H9 (cell line): ENCODE measurements around the gene SLC25A14. TPM values are rescaled to one million over a fixed set of nuclear protein-coding genes. Genes with fewer than 3 reads are reported as not detected.

Source experiments
- DNase-seq: peaks from one replicate; pipeline ENCODE4 v3.0.0-alpha.2; 2017
- H2AFZ ChIP-seq: one replicate; pipeline ENCODE4 v1.6.1; 2013; ENCODE audit warnings: mild to moderate bottlenecking, low read length, control low read depth, moderate library complexity
- H2AK5ac ChIP-seq: 2 replicates; pipeline ENCODE4 v1.6.1; 2013; ENCODE audit warnings: low read length, control low read depth, mixed read lengths; ENCODE audit not compliant: insufficient read length
- H2BK120ac ChIP-seq: one replicate; pipeline ENCODE4 v1.6.1; 2013; ENCODE audit warnings: low read depth, mild to moderate bottlenecking, low read length, control low read depth, inconsistent platforms; ENCODE audit not compliant: poor library complexity, severe bottlenecking
- H2BK12ac ChIP-seq: 2 replicates; pipeline ENCODE4 v1.6.1; 2013; ENCODE audit warnings: low read length, control low read depth, mixed read lengths, low read depth; ENCODE audit not compliant: insufficient read length
- H2BK15ac ChIP-seq: 2 replicates; pipeline ENCODE4 v1.6.1; 2013; ENCODE audit warnings: low read depth, low read length, control low read depth
- H2BK20ac ChIP-seq: one replicate; pipeline ENCODE4 v1.6.1; 2013; ENCODE audit warnings: low read depth, mild to moderate bottlenecking, low read length, control low read depth, inconsistent platforms; ENCODE audit not compliant: poor library complexity, severe bottlenecking
- H2BK5ac ChIP-seq: 2 replicates; pipeline ENCODE4 v1.6.1; 2013; ENCODE audit warnings: low read length, control low read depth, mixed read lengths; ENCODE audit not compliant: insufficient read length
- H3K14ac ChIP-seq: 2 replicates; pipeline ENCODE4 v1.6.1; 2013; ENCODE audit warnings: low read length, control low read depth; ENCODE audit not compliant: insufficient read depth
- H3K18ac ChIP-seq: 2 replicates; pipeline ENCODE4 v1.6.1; 2013; ENCODE audit warnings: low read depth, mild to moderate bottlenecking, mixed read lengths, low read length, control low read depth; ENCODE audit not compliant: insufficient read length
- H3K23ac ChIP-seq: 2 replicates; pipeline ENCODE4 v1.6.1; 2013; ENCODE audit warnings: low read length, control low read depth, mixed read lengths, low read depth; ENCODE audit not compliant: insufficient read length
- H3K23me2 ChIP-seq: 2 replicates; pipeline ENCODE4 v1.6.1; 2013; ENCODE audit warnings: low read depth, mild to moderate bottlenecking, mixed read lengths, low read length, control low read depth; ENCODE audit not compliant: insufficient read length, poor library complexity, severe bottlenecking
- H3K27ac ChIP-seq: 2 replicates; pipeline ENCODE4 v1.5.1; 2013; ENCODE audit warnings: low read length, control low read depth, mixed read lengths, low read depth; ENCODE audit not compliant: insufficient read length
- H3K27me3 ChIP-seq: 2 replicates; pipeline ENCODE4 v1.6.1; 2013; ENCODE audit warnings: low read length, control low read depth, inconsistent platforms; ENCODE audit not compliant: insufficient read depth
- H3K4ac ChIP-seq: 2 replicates; pipeline ENCODE4 v1.6.1; 2013; ENCODE audit warnings: low read depth, mild to moderate bottlenecking, control low read depth, inconsistent platforms, low read length, moderate library complexity
- H3K4me1 ChIP-seq: 2 replicates; pipeline ENCODE4 v1.6.1; 2013; ENCODE audit warnings: low read length, control low read depth, inconsistent platforms; ENCODE audit not compliant: insufficient read depth
- H3K4me2 ChIP-seq: 2 replicates; pipeline ENCODE4 v1.6.1; 2013; ENCODE audit warnings: low read length, control low read depth, mixed read lengths; ENCODE audit not compliant: insufficient read length, insufficient read depth
- H3K56ac ChIP-seq: 2 replicates; pipeline ENCODE4 v1.6.1; 2013; ENCODE audit warnings: low read depth, mild to moderate bottlenecking, mixed read lengths, low read length, control low read depth; ENCODE audit not compliant: insufficient read length
- H3K79me1 ChIP-seq: 2 replicates; pipeline ENCODE4 v1.6.1; 2013; ENCODE audit warnings: low read depth, mild to moderate bottlenecking, moderate library complexity, low read length, control low read depth, inconsistent platforms; ENCODE audit not compliant: insufficient read depth, poor library complexity, severe bottlenecking
- H3K79me2 ChIP-seq: 2 replicates; pipeline ENCODE4 v1.6.1; 2013; ENCODE audit warnings: low read length, control low read depth, inconsistent platforms; ENCODE audit not compliant: insufficient read depth
- H3K9ac ChIP-seq: 2 replicates; pipeline ENCODE4 v1.6.1; 2013; ENCODE audit warnings: low read length, control low read depth, mixed read lengths; ENCODE audit not compliant: insufficient read length; ENCODE audit errors: extremely low read depth
- H3K9me3 ChIP-seq: one replicate; pipeline ENCODE4 v1.6.1; 2013; ENCODE audit warnings: low read depth, low read length, inconsistent platforms; ENCODE audit not compliant: control insufficient read depth
- H3T11ph ChIP-seq: one replicate; pipeline ENCODE4 v1.6.1; 2013; ENCODE audit warnings: mild to moderate bottlenecking, low read length, control low read depth, inconsistent platforms
- H4K20me1 ChIP-seq: one replicate; pipeline ENCODE4 v1.6.1; 2013; ENCODE audit not compliant: control insufficient read depth, insufficient read length, insufficient read depth
- H4K5ac ChIP-seq: 2 replicates; pipeline ENCODE4 v1.6.1; 2013; ENCODE audit warnings: low read depth, mild to moderate bottlenecking, mixed read lengths, low read length, control low read depth; ENCODE audit not compliant: insufficient read length
- H4K8ac ChIP-seq: replicated peaks from 2 replicates; pipeline ENCODE4 v1.6.1; 2013; ENCODE audit warnings: low read length, control low read depth, mixed read lengths, low read depth; ENCODE audit not compliant: insufficient read length
- H4K91ac ChIP-seq: 2 replicates; pipeline ENCODE4 v1.6.1; 2013; ENCODE audit warnings: low read depth, mild to moderate bottlenecking, moderate library complexity, mixed read lengths, low read length, control low read depth; ENCODE audit not compliant: insufficient read length
- H3K27ac Mint-ChIP-seq, 3 experiments: 2 replicates in 2 of 3; 3 replicates in 1 of 3; pipeline ENCODE4 v1.8.0; 2020 to 2021; ENCODE audit warnings: mixed read lengths in 3 of 3, mild to moderate bottlenecking in 1 of 3, moderate library complexity in 1 of 3
- H3K27me3 Mint-ChIP-seq: 2 replicates; pipeline ENCODE4 v1.8.0; 2021; ENCODE audit warnings: low read depth, mild to moderate bottlenecking, moderate library complexity, mixed read lengths
- H3K36me3 Mint-ChIP-seq, 3 experiments: 2 replicates in 2 of 3; 3 replicates in 1 of 3; pipeline ENCODE4 v1.8.0; 2020 to 2021; ENCODE audit warnings: low read depth in 3 of 3, mixed read lengths in 3 of 3; ENCODE audit not compliant: insufficient read depth in 1 of 3
- H3K4me1 Mint-ChIP-seq, 2 experiments: 2 replicates each; pipeline ENCODE4 v1.8.0; 2020; ENCODE audit warnings: mixed read lengths in 2 of 2
- H3K4me3 Mint-ChIP-seq, 2 experiments: 2 replicates in 1 of 2; 3 replicates in 1 of 2; pipeline ENCODE4 v1.8.0; 2020 to 2021; ENCODE audit warnings: mild to moderate bottlenecking in 2 of 2, mixed read lengths in 2 of 2, moderate library complexity in 1 of 2
- H3K9me3 Mint-ChIP-seq, 2 experiments: 2 replicates in 1 of 2; 3 replicates in 1 of 2; pipeline ENCODE4 v1.8.0; 2020; ENCODE audit warnings: mild to moderate bottlenecking in 2 of 2, mixed read lengths in 2 of 2, moderate library complexity in 1 of 2
- WGBS: extraction: QIAGEN DNeasy Blood & Tissue Kit; methylation state at CpG from one replicate; pipeline ENCODE4 v1.1.7; 2013; ENCODE audit warnings: missing lambda C conversion rate, low lambda C conversion rate, mixed read lengths; ENCODE audit not compliant: insufficient read length; ENCODE audit errors: extremely low coverage; 5-methylcytosine and 5-hydroxymethylcytosine counted together
- total RNA-seq: library from RNA; stranded (reverse); gene quantifications from 2 replicates; pipeline ENCODE4 v1.2.1, GENCODE V29; 2021
- TF ChIP-seq, protein P1 (sequence below): fragments of 200-600 bp; sonication (generic); conservative IDR thresholded peaks from 3 replicates; pipeline ENCODE4 v1.8.0; 2021; ENCODE audit warnings: antibody characterized with exemption, mild to moderate bottlenecking

Gene SLC25A14
- total RNA-seq, 1 experiment from 2014 or later: 12.7 TPM

DNA sequence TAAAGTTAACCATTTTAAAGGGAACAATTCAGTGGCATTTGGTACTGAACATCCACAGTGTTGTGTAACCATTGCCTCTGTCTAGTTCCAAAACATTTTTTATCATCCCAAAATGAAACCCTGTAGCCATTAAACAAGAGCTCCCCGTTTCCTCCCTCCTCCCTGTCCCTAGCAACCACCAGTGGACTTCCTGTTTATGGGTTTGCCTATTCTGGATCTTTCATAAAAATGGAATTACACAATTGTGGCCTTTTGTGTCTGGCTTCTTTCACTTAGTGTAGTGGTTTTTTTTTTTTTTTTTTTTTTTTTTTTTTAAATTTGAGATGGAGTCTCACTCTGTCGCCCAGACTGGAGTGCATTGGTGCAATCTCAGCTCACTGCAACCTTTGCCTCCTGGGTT is 73.7 kb downstream of the SLC25A14 start:
- Histone ChIP-seq H2AFZ (no peak overlapping the region), H3K9me3 (no peaks in the 10 kb centered on the region), H3K79me2 (no peaks in the 10 kb centered on the region), H2BK5ac (no peak overlapping the region), H2BK12ac (no peak overlapping the region), H3K4me2 (no peak overlapping the region), H2BK15ac (no peak overlapping the region), H3K27me3 (no peaks in the 10 kb centered on the region), H3K4me1 (no peaks in the 10 kb centered on the region), H4K8ac (no peak overlapping the region), H3K18ac (no peak overlapping the region), H3K4ac (no peak overlapping the region), H3K9ac (no peak overlapping the region), H3K14ac (no peak overlapping the region), H3T11ph (no peak overlapping the region), H4K91ac (no peak overlapping the region), H4K20me1 (no peaks in the 10 kb centered on the region), H2AK5ac (no peak overlapping the region), H3K27ac (no peak overlapping the region), H2BK20ac (no peak overlapping the region), H3K23me2 (no peaks in the 10 kb centered on the region), H3K79me1 (no peaks in the 10 kb centered on the region), H4K5ac (no peak overlapping the region), H3K23ac (no peak overlapping the region), H2BK120ac (no peak overlapping the region), H3K56ac (no peak overlapping the region)
- no peak for DNase-seq
- Mint-ChIP-seq H3K27ac (no peak overlapping the region), H3K9me3 (peaks cover 0 to 40% of the 10 kb centered on the region in 2 experiments; a peak in 2 of 5 replicates), H3K27me3 (no peaks in the 10 kb centered on the region; the same call in 1 of the 2 replicates), H3K36me3 (peaks cover 0 to 44% (median 32%) of the 10 kb centered on the region in 3 experiments; a peak in 6 of 7 replicates), H3K4me3 (no peak overlapping the region), H3K4me1 (no peaks in the 10 kb centered on the region)
- no CpG with 5 or more reads among the region's 2 CpGs for WGBS
- TF ChIP-seq, protein P1, sequence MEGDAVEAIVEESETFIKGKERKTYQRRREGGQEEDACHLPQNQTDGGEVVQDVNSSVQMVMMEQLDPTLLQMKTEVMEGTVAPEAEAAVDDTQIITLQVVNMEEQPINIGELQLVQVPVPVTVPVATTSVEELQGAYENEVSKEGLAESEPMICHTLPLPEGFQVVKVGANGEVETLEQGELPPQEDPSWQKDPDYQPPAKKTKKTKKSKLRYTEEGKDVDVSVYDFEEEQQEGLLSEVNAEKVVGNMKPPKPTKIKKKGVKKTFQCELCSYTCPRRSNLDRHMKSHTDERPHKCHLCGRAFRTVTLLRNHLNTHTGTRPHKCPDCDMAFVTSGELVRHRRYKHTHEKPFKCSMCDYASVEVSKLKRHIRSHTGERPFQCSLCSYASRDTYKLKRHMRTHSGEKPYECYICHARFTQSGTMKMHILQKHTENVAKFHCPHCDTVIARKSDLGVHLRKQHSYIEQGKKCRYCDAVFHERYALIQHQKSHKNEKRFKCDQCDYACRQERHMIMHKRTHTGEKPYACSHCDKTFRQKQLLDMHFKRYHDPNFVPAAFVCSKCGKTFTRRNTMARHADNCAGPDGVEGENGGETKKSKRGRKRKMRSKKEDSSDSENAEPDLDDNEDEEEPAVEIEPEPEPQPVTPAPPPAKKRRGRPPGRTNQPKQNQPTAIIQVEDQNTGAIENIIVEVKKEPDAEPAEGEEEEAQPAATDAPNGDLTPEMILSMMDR: no peak
